Common myeloid progenitor, CD34-positive (primary cell): ENCODE measurements around the gene RIN3.

Experiments
- CTCF ChIA-PET: fragments of 350-600 bp; sonication (Branson Sonifier 250); formaldehyde crosslinking; loops from one replicate; lab custom pipeline; 2021; ENCODE audit warnings: antibody characterized with exemption; lab: Charles Lee
- POLR2A ChIA-PET: fragments of 350-600 bp; sonication (Branson Sonifier 250); formaldehyde crosslinking; loops from one replicate; lab custom pipeline; 2021; ENCODE audit warnings: antibody characterized with exemption; lab: Charles Lee
- DNase-seq, 3 donors: peaks; one replicate each; pipeline versions ENCODE4 v3.0.0 to v3.0.0-alpha.2; 2013
- H3K27ac ChIP-seq, 2 experiments: 1 replicate in 1 of 2; 2 replicates in 1 of 2; pipeline ENCODE4 v1.7.0; 2013; ENCODE audit warnings: inconsistent platforms in 2 of 2, low read length in 2 of 2, mild to moderate bottlenecking in 2 of 2, low read depth in 1 of 2, moderate library complexity in 1 of 2; ENCODE audit not compliant: severe bottlenecking in 2 of 2, insufficient read depth in 1 of 2, poor library complexity in 1 of 2
- H3K27me3 ChIP-seq, 5 experiments: replicated peaks in 2 of 5; 1 replicate in 3 of 5; 2 replicates in 2 of 5; pipeline versions ENCODE4 v1.6.1 to v1.7.0; 2013; ENCODE audit warnings: low read length in 4 of 5, mild to moderate bottlenecking in 2 of 5, moderate library complexity in 2 of 5, inconsistent platforms in 1 of 5; ENCODE audit not compliant: insufficient read depth in 5 of 5, control insufficient read depth in 4 of 5
- H3K36me3 ChIP-seq, 4 experiments: 1 replicate in 2 of 4; 2 replicates in 2 of 4; pipeline versions ENCODE4 v1.6.1 to v1.7.0; 2013; ENCODE audit warnings: low read length in 3 of 4, control low read depth in 1 of 4, mild to moderate bottlenecking in 1 of 4; ENCODE audit not compliant: control insufficient read depth in 4 of 4, insufficient read depth in 4 of 4
- H3K4me1 ChIP-seq, 4 experiments: 1 replicate in 3 of 4; 2 replicates in 1 of 4; pipeline versions ENCODE4 v1.6.1 to v1.7.1; 2013; ENCODE audit warnings: low read length in 3 of 4, mild to moderate bottlenecking in 3 of 4, control low read depth in 1 of 4, inconsistent platforms in 1 of 4, moderate library complexity in 1 of 4; ENCODE audit not compliant: control insufficient read depth in 4 of 4, insufficient read depth in 4 of 4; ENCODE audit errors: control extremely low read depth in 1 of 4
- H3K4me3 ChIP-seq, 7 experiments: 1 replicate in 4 of 7; 2 replicates in 3 of 7; pipeline versions ENCODE4 v1.5.1 to v1.7.0; 2013; ENCODE audit warnings: mild to moderate bottlenecking in 7 of 7, low read length in 6 of 7, moderate library complexity in 6 of 7, inconsistent platforms in 2 of 7, low read depth in 2 of 7, control low read depth in 1 of 7; ENCODE audit not compliant: insufficient read depth in 4 of 7, control insufficient read depth in 1 of 7; ENCODE audit errors: extremely low read depth in 1 of 7
- H3K9me3 ChIP-seq, 5 experiments: 1 replicate in 4 of 5; 2 replicates in 1 of 5; pipeline versions ENCODE4 v1.6.1 to v1.7.1; 2013; ENCODE audit warnings: low read length in 4 of 5, mild to moderate bottlenecking in 2 of 5, inconsistent platforms in 1 of 5, low read depth in 1 of 5, moderate library complexity in 1 of 5; ENCODE audit not compliant: control insufficient read depth in 4 of 5, insufficient read depth in 2 of 5; ENCODE audit errors: control extremely low read depth in 1 of 5
- WGBS: methylation state at CpG from one replicate; pipeline ENCODE4 v1.1.5; 2013; ENCODE audit not compliant: insufficient coverage; 5-methylcytosine and 5-hydroxymethylcytosine counted together

Gene RIN3

DNA sequence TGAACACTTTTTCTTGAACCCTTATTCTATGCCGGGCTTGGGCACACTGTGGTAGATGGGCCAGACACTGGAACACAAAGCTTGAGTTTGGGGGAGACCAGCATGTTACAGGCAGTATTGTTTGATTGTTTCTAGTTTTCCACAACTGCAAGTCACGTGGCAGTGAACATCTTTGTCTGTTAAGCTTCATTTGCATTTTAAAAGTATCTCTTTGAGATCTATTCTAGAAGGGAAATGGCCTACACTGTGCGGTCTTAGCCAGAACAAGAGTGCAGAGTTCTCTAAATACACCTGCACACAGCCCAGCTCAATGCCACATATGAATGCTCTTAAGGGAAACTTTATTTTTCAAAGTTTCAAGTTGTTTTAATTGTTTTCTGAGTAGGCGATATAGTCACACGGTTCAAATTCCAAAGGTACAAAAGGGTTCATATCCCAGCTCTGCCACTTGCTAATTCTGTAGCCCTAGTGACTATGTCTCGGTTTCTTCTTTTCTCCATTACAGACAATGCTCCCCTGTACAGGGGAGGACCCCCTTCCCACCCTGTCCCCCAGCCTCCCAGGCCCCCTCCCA lies 24.9 kb downstream of the RIN3 start:
- Histone ChIP-seq H3K27me3 (no peaks in the 10 kb centered on the region), H3K4me1 (peaks cover 2 to 62% (median 24%) of the 10 kb centered on the region in 4 experiments), H3K36me3 (peaks cover 0 to 2% (median 0%) of the 10 kb centered on the region in 4 experiments), H3K4me3 (no peak overlapping the region), H3K9me3 (no peaks in the 10 kb centered on the region), H3K27ac (peak overlapping the region; percentile 0 to 1)
- ChIA-PET POLR2A (no interaction called here), CTCF (interaction anchor here (0.7 to 1.7 kb wide), 4 partner anchors 12 to 26 kb away, joined by 3 to 6 read pairs (median 3); no protein-coding TSS in a partner anchor)
- WGBS, result 90% methylated on average over 3 of the region's 6 CpGs
- DNase-seq, result no peak

DNA sequence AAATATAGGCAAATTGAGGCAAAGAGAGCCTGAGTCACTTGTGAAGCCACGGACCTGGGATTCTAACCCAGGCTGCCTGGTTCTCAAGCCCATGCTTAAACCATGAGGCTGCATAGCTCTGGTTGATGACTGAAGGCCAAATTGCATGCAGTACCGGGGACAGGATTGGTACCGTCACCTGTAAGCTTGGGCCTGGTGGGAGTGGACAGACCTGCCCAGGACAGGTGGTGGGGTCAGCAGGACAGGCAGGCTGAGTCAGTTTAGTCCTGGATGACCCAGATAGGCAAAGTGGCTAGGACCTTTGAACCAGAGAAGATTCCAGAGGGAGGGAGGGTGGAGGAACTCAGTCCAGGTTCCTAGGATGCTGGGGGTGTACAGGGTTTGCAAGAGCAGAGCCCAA lies 25.8 kb downstream of the RIN3 start:
- no peak for DNase-seq

DNA sequence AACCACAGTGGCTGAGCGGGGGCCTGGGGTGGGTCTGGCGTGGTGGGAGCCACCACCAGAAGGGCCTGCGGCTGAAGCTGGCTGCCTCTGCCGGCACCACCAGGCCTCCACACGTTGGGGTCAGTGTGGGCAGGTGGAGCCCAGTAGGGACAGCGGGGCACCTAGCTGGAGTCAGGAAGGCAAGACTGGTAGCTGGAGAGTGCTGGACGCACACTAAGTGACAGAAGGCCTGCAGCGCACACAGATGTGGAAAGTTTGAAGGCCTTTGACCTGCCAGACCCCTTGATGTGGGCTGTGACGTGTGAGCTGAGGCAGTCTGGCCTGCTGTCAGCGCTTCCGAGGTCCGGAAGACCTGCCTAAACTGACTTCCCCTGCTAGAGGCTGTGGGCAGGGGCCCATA lies 26.3 kb downstream of the RIN3 start:
- DNase-seq, result peak in 1 of 3 donors; percentile 58
- Histone ChIP-seq H3K9me3 (no peaks in the 10 kb centered on the region), H3K4me3 (peak overlapping the region in 1 of 7 experiments; percentile 14), H3K27ac (peak overlapping the region; percentile 25 to 55), H3K27me3 (no peaks in the 10 kb centered on the region), H3K4me1 (peaks cover 2 to 65% (median 24%) of the 10 kb centered on the region in 4 experiments), H3K36me3 (peaks cover 0 to 2% (median 0%) of the 10 kb centered on the region in 4 experiments)
- ChIA-PET CTCF (interaction anchor here (1.1 to 1.4 kb wide), 5 partner anchors 8 to 64 kb away, joined by 3 to 5 read pairs (median 3); no protein-coding TSS in a partner anchor), POLR2A (interaction anchor here (1.1 kb wide), 1 partner anchor 24 kb away, joined by 4 read pairs; no protein-coding TSS in a partner anchor)
- WGBS, result 41% methylated on average over 12 of the region's 12 CpGs

More for the DNA sequence above, 25.8 kb downstream of the RIN3 start:
- no peaks in the 10 kb centered on the region for H3K9me3 ChIP-seq
- H3K4me3 ChIP-seq, result no peak overlapping the region
- H3K36me3 ChIP-seq, result peaks cover 0 to 2% (median 0%) of the 10 kb centered on the region in 4 experiments
- peaks cover 2 to 68% (median 24%) of the 10 kb centered on the region in 4 experiments for H3K4me1 ChIP-seq
- POLR2A ChIA-PET, result interaction anchor here (1.1 kb wide), 1 partner anchor 23 kb away, joined by 4 read pairs; no protein-coding TSS in a partner anchor
- WGBS, result 97% methylated on average over 3 of the region's 3 CpGs
- no peaks in the 10 kb centered on the region for H3K27me3 ChIP-seq
- CTCF ChIA-PET, result interaction anchor here (1.1 to 1.7 kb wide), 6 partner anchors 9 to 65 kb away, joined by 3 to 6 read pairs (median 3); no protein-coding TSS in a partner anchor
- peak overlapping the region; percentile 25 to 55 for H3K27ac ChIP-seq

DNA sequence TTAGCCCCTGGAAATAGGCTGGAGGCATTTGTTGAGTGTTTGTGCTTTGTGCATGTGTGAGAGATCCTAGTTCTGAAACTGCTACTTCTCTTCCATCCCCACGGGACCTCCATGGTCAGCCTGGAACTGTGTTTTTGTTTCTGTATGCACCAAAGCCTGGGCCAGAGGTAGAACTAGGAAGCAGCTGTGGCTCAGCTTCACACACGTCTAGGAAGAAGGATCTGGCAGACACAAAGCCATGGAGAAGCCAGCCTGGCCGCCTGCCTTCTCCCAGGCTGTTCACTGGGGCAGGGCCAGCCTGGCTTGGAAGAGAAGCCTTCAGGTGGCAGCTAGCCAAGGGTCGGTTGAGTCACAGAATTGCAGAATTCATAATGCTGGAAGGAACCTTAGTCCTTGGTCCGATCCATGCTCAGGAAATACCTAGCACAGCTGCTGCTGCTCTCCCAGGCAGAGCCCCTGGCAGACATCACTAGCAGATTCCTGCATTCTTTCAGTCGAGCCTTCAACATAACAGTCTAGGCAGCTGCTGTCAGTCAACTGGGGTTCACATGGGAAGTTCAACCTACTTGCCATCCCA lies 27.0 kb downstream of the RIN3 start:
- CTCF ChIA-PET, result interaction anchor here (0.9 to 1.2 kb wide), 4 partner anchors 9 to 36 kb away, joined by 3 read pairs; no protein-coding TSS in a partner anchor
- H3K27ac ChIP-seq, result peak overlapping the region; percentile 25 to 55
- peak overlapping the region in 1 of 7 experiments; percentile 14 for H3K4me3 ChIP-seq
- WGBS, result 44% methylated on average over 5 of the region's 6 CpGs
- H3K4me1 ChIP-seq, result peaks cover 2 to 59% (median 22%) of the 10 kb centered on the region in 4 experiments
- POLR2A ChIA-PET, result no interaction called here
- H3K36me3 ChIP-seq, result peaks cover 0 to 2% (median 0%) of the 10 kb centered on the region in 4 experiments
- peak in 2 of 3 donors; percentile 52 to 66 for DNase-seq
- H3K27me3 ChIP-seq, result no peaks in the 10 kb centered on the region
- no peaks in the 10 kb centered on the region for H3K9me3 ChIP-seq

DNA sequence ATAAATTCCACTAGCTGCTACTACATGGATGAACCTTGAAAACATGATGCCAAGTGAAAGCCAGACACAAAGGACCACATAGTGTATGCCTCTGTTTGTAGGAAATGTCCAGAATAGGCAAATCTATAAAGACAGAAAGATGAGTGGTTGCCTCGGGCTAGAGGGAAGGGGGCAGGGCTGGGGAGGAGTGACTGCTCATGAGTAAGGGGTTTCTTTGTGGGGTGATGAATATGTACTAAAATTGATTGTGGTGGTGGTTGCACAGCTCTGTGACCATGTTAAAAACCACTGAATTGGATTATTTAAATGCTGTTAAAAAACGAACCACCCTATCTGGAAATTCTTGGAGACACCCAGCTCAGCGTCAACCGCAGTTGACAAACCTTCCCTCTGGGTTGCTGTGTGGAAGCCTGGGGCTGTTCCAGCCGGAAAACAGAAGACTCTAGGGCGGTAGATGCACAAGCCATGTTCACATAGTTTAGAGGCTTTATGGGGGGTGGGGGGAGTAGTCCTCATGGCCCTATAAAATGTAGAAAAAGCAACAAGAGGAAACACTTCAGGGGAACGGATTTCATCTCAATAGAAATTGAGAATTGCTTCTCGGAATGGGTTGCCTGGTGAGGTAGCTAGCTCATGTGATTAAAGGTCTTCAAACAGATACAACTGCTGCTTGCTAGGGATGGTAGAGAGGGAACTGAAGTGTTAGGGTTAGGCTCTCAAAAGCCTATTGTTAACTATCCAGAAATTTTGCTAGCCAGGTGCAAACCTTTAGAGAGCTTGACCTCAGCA lies 29.4 kb downstream of the RIN3 start:
- DNase-seq, result no peak
- CTCF ChIA-PET, result interaction anchor here (0.8 to 1.7 kb wide), 4 partner anchors 18 to 127 kb away, joined by 3 to 4 read pairs (median 3); no protein-coding TSS in a partner anchor
- Histone ChIP-seq H3K36me3 (peaks cover 0 to 3% (median 1%) of the 10 kb centered on the region in 4 experiments), H3K27me3 (no peaks in the 10 kb centered on the region), H3K9me3 (no peaks in the 10 kb centered on the region), H3K4me3 (no peak overlapping the region), H3K4me1 (peaks cover 2 to 48% (median 22%) of the 10 kb centered on the region in 4 experiments), H3K27ac (no peak overlapping the region)
- POLR2A ChIA-PET, result no interaction called here
- 97% methylated on average over 7 of the region's 8 CpGs for WGBS

DNA sequence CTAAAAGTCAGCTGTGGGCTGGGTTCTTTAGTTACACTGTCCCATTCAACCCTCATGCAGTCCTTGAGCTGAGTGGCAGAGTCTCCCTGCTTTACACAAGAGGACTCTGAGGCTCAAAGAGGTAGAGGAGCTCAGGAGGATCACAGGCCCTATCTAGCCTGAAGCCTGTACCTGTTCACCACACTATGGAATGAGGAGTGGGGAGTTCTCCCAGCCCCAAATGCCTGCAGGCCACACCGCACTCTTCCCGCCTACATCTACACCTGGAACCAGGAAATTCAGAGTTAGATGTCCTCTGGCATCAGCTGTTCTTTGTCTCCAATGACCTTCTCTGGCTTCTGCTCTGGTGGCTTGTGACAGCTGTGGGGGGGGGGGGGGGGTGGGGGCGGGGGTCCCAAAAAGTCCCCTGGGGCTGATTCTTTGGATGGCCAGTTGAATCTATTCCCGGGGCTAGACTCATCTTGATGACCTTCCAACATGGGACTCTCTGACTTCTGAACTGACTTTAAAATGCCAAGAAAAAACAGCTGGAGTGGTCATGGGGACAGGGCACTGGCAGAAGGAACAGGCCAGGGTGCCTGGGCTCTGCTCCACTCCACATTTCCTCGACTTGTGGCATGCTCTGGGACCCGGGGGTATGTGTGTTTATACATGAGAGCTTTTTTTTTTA lies 30.6 kb downstream of the RIN3 start:
- ChIA-PET POLR2A (no interaction called here), CTCF (interaction anchor here (1.0 to 1.3 kb wide), 3 partner anchors 11 to 126 kb away, joined by 3 read pairs; no protein-coding TSS in a partner anchor)
- no peaks in the 10 kb centered on the region for H3K9me3 ChIP-seq
- DNase-seq, result no peak
- no peak overlapping the region for H3K4me3 ChIP-seq
- H3K27me3 ChIP-seq, result no peaks in the 10 kb centered on the region
- peaks cover 0 to 8% (median 1%) of the 10 kb centered on the region in 4 experiments for H3K36me3 ChIP-seq
- H3K4me1 ChIP-seq, result peaks cover 0 to 46% (median 20%) of the 10 kb centered on the region in 4 experiments
- 100% methylated on average over 1 of the region's 6 CpGs for WGBS
- no peak overlapping the region for H3K27ac ChIP-seq
